ENCODE results near the gene OR1A1. TPM values are rescaled to one million over a fixed set of nuclear protein-coding genes. Genes with fewer than 3 reads are reported as not detected.

The OR1A1 gene
- total and polyA plus RNA-seq, 2 of the 8 experiments (the other 6 are each of a cell fraction or from before 2014, with no cell fraction given): not detected

GRCh38 chr17:3197219-3197618 is 10.2 kb upstream of the OR1A1 start, which contains the start of gene OR1A2:
TSS of gene OR1A2 (plus strand) at chr17:3197519. CDS start at chr17:3197519, 0 bp downstream.
- Histone ChIP-seq H3K27ac (ENCODE audit: low read depth, low read length) (no peak within 1 kb of the TSS), H4K20me1 (replicated peaks in 1 of 2; ENCODE audit: control insufficient read depth in 1 of 2, insufficient read depth in 2 of 2, low read length in 2 of 2) (no peaks in the 10 kb centered on the region), H3K23me2 (ENCODE audit: low read depth, low read length) (no peaks in the 10 kb centered on the region; the same call in 1 of the 2 replicates), H2BK15ac (ENCODE audit: low read length) (0 out of 2 replicates have a peak within 1 kb of the TSS, but pooled peaks have one; percentile 16), H3K36me3 (ENCODE audit: control insufficient read depth in 2 of 4, insufficient read depth in 4 of 4, low read length in 3 of 4) (no peaks in the 10 kb centered on the region), H3K4me1 (replicated peaks in 1 of 4; ENCODE audit: control insufficient read depth in 3 of 4, insufficient read depth in 4 of 4, low read length in 3 of 4) (no peaks in the 10 kb centered on the region), H3K79me1 (ENCODE audit: low read depth, low read length) (no peaks in the 10 kb centered on the region), H2AK5ac (ENCODE audit: low read depth, low read length) (no peak within 1 kb of the TSS), H3K79me2 (ENCODE audit: control insufficient read depth in 1 of 2, insufficient read depth in 2 of 2, low read length in 2 of 2) (no peaks in the 10 kb centered on the region), H2BK120ac (replicated peaks; ENCODE audit: low read depth, low read length) (no peak within 1 kb of the TSS), H3K14ac (ENCODE audit: insufficient read length) (no peak within 1 kb of the TSS), H3K18ac (ENCODE audit: extremely low read depth, low read length) (no peak within 1 kb of the TSS), H2BK20ac (ENCODE audit: low read length) (no peak within 1 kb of the TSS), H2BK12ac (ENCODE audit: low read depth, low read length) (no peak within 1 kb of the TSS), H4K8ac (ENCODE audit: extremely low read depth, insufficient read depth, low read length) (no peak within 1 kb of the TSS), H4K5ac (ENCODE audit: insufficient read length, low read depth, low read length) (no peak within 1 kb of the TSS), H3K4ac (replicated peaks; ENCODE audit: insufficient read length, low read depth, low read length) (no peak within 1 kb of the TSS), H3K9ac (replicated peaks in 1 of 4; ENCODE audit: extremely low read depth in 1 of 4, low read depth in 3 of 4, low read length in 3 of 4) (no peak within 1 kb of the TSS), H3K9me3 (ENCODE audit: insufficient read depth in 2 of 2, low read depth in 1 of 2, low read length in 1 of 2) (peaks cover 30 to 40% of the 10 kb centered on the region in 2 experiments), H3K4me2 (ENCODE audit: insufficient read depth in 1 of 2, low read depth in 2 of 2, low read length in 2 of 2) (no peak within 1 kb of the TSS), H2BK5ac (ENCODE audit: low read depth, low read length) (no peak within 1 kb of the TSS), H3K27me3 (replicated peaks in 1 of 4; ENCODE audit: control insufficient read depth in 3 of 4, extremely low read depth in 1 of 4, insufficient read depth in 3 of 4, low read length in 3 of 4) (no peaks in the 10 kb centered on the region), H4K91ac (replicated peaks; ENCODE audit: insufficient read length, low read length) (no peak within 1 kb of the TSS), H3K4me3 (ENCODE audit: extremely low read depth in 1 of 4, insufficient read depth in 2 of 4, low read depth in 3 of 4, low read length in 4 of 4) (no peak within 1 kb of the TSS), H2AFZ (ENCODE audit: low read length) (no peak within 1 kb of the TSS), H3K23ac (ENCODE audit: insufficient read length) (no peak within 1 kb of the TSS), H3K56ac (replicated peaks; ENCODE audit: insufficient read length, low read depth, low read length) (no peak within 1 kb of the TSS)
- CTCF ChIA-PET (ENCODE audit: partially characterized antibody): no interaction called here
- no peak for FAIRE-seq
- no peak for DNase-seq (ENCODE audit: low read depth in 1 of 2, low spot score in 2 of 2)
- WGBS, 2 experiments (ENCODE audit: extremely low coverage in 1 of 2, insufficient coverage in 1 of 2, insufficient read length in 1 of 2, insufficient replicate concordance in 2 of 2, low coverage in 1 of 2, low lambda C conversion rate in 2 of 2, missing lambda C conversion rate in 1 of 2): 62% methylated on average over 4 of the region's 4 CpGs; no CpG with 5 or more reads in 1 of the 2 experiments
- POLR2A ChIA-PET (ENCODE audit: partially characterized antibody): no interaction called here
- no peak for TF ChIP-seq ATF2 (IDR thresholded peaks at IDR 0.05; ENCODE audit: low read length)
- TF ChIP-seq YY1 (IDR thresholded peaks at IDR 0.05; ENCODE audit: low read depth, low read length): no peak
- TF ChIP-seq CEBPB (IDR thresholded peaks at IDR 0.05; ENCODE audit: low read depth, low read length): no peak
- no peak for TF ChIP-seq CTCF (IDR thresholded peaks at IDR 0.05; ENCODE audit: control extremely low read depth in 1 of 3, insufficient read depth in 1 of 3, low read depth in 1 of 3, low read length in 3 of 3)
- TF ChIP-seq RXRA (IDR thresholded peaks at IDR 0.05; ENCODE audit: insufficient read depth, low read depth, low read length): no peak
- TF ChIP-seq RBBP5 (IDR thresholded peaks at IDR 0.05; ENCODE audit: borderline replicate concordance, low read depth, low read length): no peak
- TF ChIP-seq KDM5A (IDR thresholded peaks at IDR 0.05; ENCODE audit: low read length): no peak
- no peak for TF ChIP-seq TBP (IDR thresholded peaks at IDR 0.05; ENCODE audit: low read depth, low read length)
- no peak for TF ChIP-seq TAF7 (optimal IDR thresholded peaks at IDR 0.05; ENCODE audit: borderline replicate concordance, low read depth, low read length)
